Measurements from ENCODE around the gene TSPAN31. TPM values are rescaled to one million over a fixed set of nuclear protein-coding genes. Genes with fewer than 3 reads are reported as not detected.

TSPAN31 gene
- total RNA-seq, 2 donors from 2014 or later, result 21.7 to 27.8 TPM

GRCh38 chr12:57775044-57775443 lies 30.2 kb downstream of the TSPAN31 start:
- DNase-seq, result no peak
- Histone ChIP-seq H3K27me3 (ENCODE audit: control insufficient read depth, insufficient read depth, low read length, poor library complexity, severe bottlenecking) (no peaks in the 10 kb centered on the region), H3K4me1 (ENCODE audit: control insufficient read depth, insufficient read depth, low read length) (no peaks in the 10 kb centered on the region), H3K9me3 (ENCODE audit: control insufficient read depth, low read length) (no peaks in the 10 kb centered on the region), H3K36me3 (ENCODE audit: control insufficient read depth, insufficient read depth, low read length) (peaks cover 9% of the 10 kb centered on the region), H3K9ac (ENCODE audit: extremely low read depth, low read length, poor library complexity, severe bottlenecking) (no peak overlapping the region), H3K4me3 (ENCODE audit: low read length) (no peak overlapping the region), H3K27ac (ENCODE audit: low read depth, low read length) (no peak overlapping the region)
- H3K27ac Mint-ChIP-seq, result no peak overlapping the region
- H3K4me1 Mint-ChIP-seq, result peaks cover 6% of the 10 kb centered on the region
- WGBS, 2 experiments (ENCODE audit: insufficient coverage in 1 of 2, insufficient read length in 1 of 2), result 92 to 100% methylated on average over 2 to 3 of the region's 3 CpGs
- H3K9me3 Mint-ChIP-seq, result no peaks in the 10 kb centered on the region
- no peaks in the 10 kb centered on the region for H3K27me3 Mint-ChIP-seq (ENCODE audit: insufficient read depth)
- no peak for TF ChIP-seq CTCF (conservative IDR thresholded peaks at IDR 0.05)
- no peak overlapping the region for H3K4me3 Mint-ChIP-seq
- H3K36me3 Mint-ChIP-seq (ENCODE audit: low read depth), result peaks cover 8% of the 10 kb centered on the region

- no peak overlapping the region for H3K27ac ChIP-seq (ENCODE audit: low read depth, low read length)
- 85% methylated on average over 4 of the region's 4 CpGs for WGBS, 2 experiments (ENCODE audit: insufficient coverage in 1 of 2, insufficient read length in 1 of 2)
- peaks cover 3% of the 10 kb centered on the region for H3K36me3 ChIP-seq (ENCODE audit: control insufficient read depth, insufficient read depth, low read length)
- H3K4me1 ChIP-seq (ENCODE audit: control insufficient read depth, insufficient read depth, low read length), result no peaks in the 10 kb centered on the region
- Mint-ChIP-seq H3K4me3 (no peak overlapping the region), H3K27me3 (ENCODE audit: insufficient read depth) (no peaks in the 10 kb centered on the region), H3K27ac (no peak overlapping the region), H3K36me3 (ENCODE audit: low read depth) (peaks cover 3% of the 10 kb centered on the region), H3K9me3 (no peaks in the 10 kb centered on the region), H3K4me1 (peaks cover 6% of the 10 kb centered on the region)
- no peak overlapping the region for H3K4me3 ChIP-seq (ENCODE audit: low read length)
- peak; percentile 66 for TF ChIP-seq CTCF (conservative IDR thresholded peaks at IDR 0.05)
- no peak overlapping the region for H3K9ac ChIP-seq (ENCODE audit: extremely low read depth, low read length, poor library complexity, severe bottlenecking)
- H3K27me3 ChIP-seq (ENCODE audit: control insufficient read depth, insufficient read depth, low read length, poor library complexity, severe bottlenecking), result no peaks in the 10 kb centered on the region
- no peaks in the 10 kb centered on the region for H3K9me3 ChIP-seq (ENCODE audit: control insufficient read depth, low read length)
- no peak for DNase-seq
These were observed 30.9 kb downstream of the TSPAN31 start for GRCh38 chr12:57775563-57776246.

- WGBS, 2 experiments (ENCODE audit: insufficient coverage in 1 of 2, insufficient read length in 1 of 2), result 75 to 78% methylated on average over 2 of the region's 2 CpGs
- Histone ChIP-seq H3K27me3 (ENCODE audit: control insufficient read depth, insufficient read depth, low read length, poor library complexity, severe bottlenecking) (no peaks in the 10 kb centered on the region), H3K4me1 (ENCODE audit: control insufficient read depth, insufficient read depth, low read length) (no peaks in the 10 kb centered on the region), H3K4me3 (ENCODE audit: low read length) (no peak overlapping the region), H3K9ac (ENCODE audit: extremely low read depth, low read length, poor library complexity, severe bottlenecking) (no peak overlapping the region), H3K27ac (ENCODE audit: low read depth, low read length) (no peak overlapping the region), H3K36me3 (ENCODE audit: control insufficient read depth, insufficient read depth, low read length) (no peaks in the 10 kb centered on the region), H3K9me3 (ENCODE audit: control insufficient read depth, low read length) (no peaks in the 10 kb centered on the region)
- no peak for TF ChIP-seq CTCF (conservative IDR thresholded peaks at IDR 0.05)
- H3K27me3 Mint-ChIP-seq (ENCODE audit: insufficient read depth), result no peaks in the 10 kb centered on the region
- H3K27ac Mint-ChIP-seq, result no peak overlapping the region
- peaks cover 6% of the 10 kb centered on the region for H3K4me1 Mint-ChIP-seq
- no peaks in the 10 kb centered on the region for H3K9me3 Mint-ChIP-seq
- DNase-seq, result no peak
- peaks cover 3% of the 10 kb centered on the region for H3K36me3 Mint-ChIP-seq (ENCODE audit: low read depth)
- no peak overlapping the region for H3K4me3 Mint-ChIP-seq
These were observed 31.4 kb downstream of the TSPAN31 start for GRCh38 chr12:57776247-57776587.

All from endodermal cell (in vitro differentiated cells).